HG03039 (cell line): ENCODE results near the gene WDR45.

Source experiments
- ATAC-seq: cut with Tn5 transposase; IDR thresholded peaks from one replicate; pipeline ENCODE4 v1.9.1; 2021; ENCODE audit warnings: mild to moderate bottlenecking, moderate library complexity; ENCODE audit not compliant: unreplicated experiment

WDR45 gene

GRCh38 chrX:49053223-49054072 is 26.2 kb downstream of the WDR45 start:
- ATAC-seq = no peak

- no peak for ATAC-seq
These were observed 35.8 kb downstream of the WDR45 start for GRCh38 chrX:49043987-49044281.

- peak; percentile 90 for ATAC-seq
These were observed 36.3 kb downstream of the WDR45 start, which contains the start of gene TFE3 for GRCh38 chrX:49043220-49043986. Gene TFE3, minus strand, starts transcription at chrX:49043357. Its CDS starts 131 bp downstream, at chrX:49043226.

GRCh38 chrX:49042581-49043219 is 37.0 kb downstream of the WDR45 start:
- ATAC-seq = no peak

GRCh38 chrX:49041744-49042580 is 37.7 kb downstream of the WDR45 start:
- ATAC-seq = no peak

GRCh38 chrX:49040376-49040955 is 39.2 kb downstream of the WDR45 start:
- ATAC-seq = no peak

GRCh38 chrX:49039598-49040375 is 39.9 kb downstream of the WDR45 start:
- no peak for ATAC-seq

- no peak for ATAC-seq
These were observed 41.7 kb downstream of the WDR45 start for GRCh38 chrX:49037883-49038475.

- no peak for ATAC-seq
These were observed 49.4 kb downstream of the WDR45 start for GRCh38 chrX:49030283-49030682.

- ATAC-seq = no peak
These were observed 49.8 kb downstream of the WDR45 start for GRCh38 chrX:49029876-49030275.
